IMR-90 (cell line): ENCODE measurements around the gene EEPD1. TPM values are rescaled to one million over a fixed set of nuclear protein-coding genes. Genes with fewer than 3 reads are reported as not detected.
A peak's percentile ranks its signal among the peaks of the same experiment; 100 is the strongest.

Experiments
- ATAC-seq: fragments of 200-7000 bp; cut with Tn5 transposase; 2 replicates; pipeline ENCODE4 v1.9.1; 2020; ENCODE audit warnings: low read depth, mild to moderate bottlenecking, moderate library complexity
- BruUV-seq: library from RNA; stranded (reverse); fragments of 400-500 nt; replicated peaks from 2 replicates; lab custom pipeline; 2021; lab: Mats Ljungman, UMichigan
- CTCF ChIA-PET: fragments of 300-600 bp; formaldehyde crosslinking; extraction: SDS; loops from one replicate; lab custom pipeline; 2021; ENCODE audit warnings: antibody characterized with exemption; lab: Yijun Ruan, JAX
- POLR2A ChIA-PET: fragments of 300-600 bp; sonication (Branson Sonifier 250); formaldehyde crosslinking; loops from one replicate; lab custom pipeline; 2022; ENCODE audit warnings: antibody characterized with exemption; ENCODE audit not compliant: unreplicated experiment; lab: Charles Lee
- DNase-seq: peaks from one replicate; pipeline ENCODE4 v3.0.0; 2013
- H2AFZ ChIP-seq: replicated peaks from 2 replicates; pipeline ENCODE3; 2013; ENCODE audit warnings: low read length, mild to moderate bottlenecking; ENCODE audit not compliant: poor library complexity
- H2AK5ac ChIP-seq: 2 replicates; pipeline ENCODE4 v1.6.1; 2013; ENCODE audit warnings: low read depth, low read length, inconsistent platforms
- H2AK9ac ChIP-seq: replicated peaks from 2 replicates; pipeline ENCODE3; 2013; ENCODE audit warnings: mild to moderate bottlenecking, low read depth, low read length, moderate library complexity; ENCODE audit not compliant: poor library complexity
- H2BK120ac ChIP-seq: 2 replicates; pipeline ENCODE4 v1.6.1; 2013; ENCODE audit warnings: low read depth, low read length, inconsistent platforms
- H2BK15ac ChIP-seq: 3 replicates; pipeline ENCODE4 v1.6.1; 2013; ENCODE audit warnings: low read depth, low read length, inconsistent platforms
- H2BK20ac ChIP-seq: 2 replicates; pipeline ENCODE4 v1.6.1; 2013; ENCODE audit warnings: low read depth, mild to moderate bottlenecking, inconsistent platforms, low read length, moderate library complexity
- H2BK5ac ChIP-seq: 2 replicates; pipeline ENCODE4 v1.6.1; 2013; ENCODE audit warnings: mild to moderate bottlenecking, low read depth, low read length, inconsistent platforms; ENCODE audit not compliant: poor library complexity, severe bottlenecking
- H3K14ac ChIP-seq: replicated peaks from 2 replicates; pipeline ENCODE4 v1.6.1; 2013; ENCODE audit warnings: low read depth, low read length, inconsistent platforms
- H3K18ac ChIP-seq: 2 replicates; pipeline ENCODE4 v1.6.1; 2013; ENCODE audit warnings: low read depth, low read length, control low read depth
- H3K23ac ChIP-seq: 2 replicates; pipeline ENCODE4 v1.6.1; 2013; ENCODE audit warnings: low read depth, low read length, inconsistent platforms
- H3K27ac ChIP-seq: 2 replicates; pipeline ENCODE4 v1.5.1; 2013; ENCODE audit warnings: mild to moderate bottlenecking, control low read depth, low read length; ENCODE audit not compliant: insufficient read depth
- H3K27me3 ChIP-seq: 2 replicates; pipeline ENCODE4 v1.6.1; 2013; ENCODE audit warnings: low read length; ENCODE audit not compliant: control insufficient read depth, insufficient read depth
- H3K36me3 ChIP-seq: 2 replicates; pipeline ENCODE4 v1.6.1; 2013; ENCODE audit warnings: low read length, mixed read lengths; ENCODE audit not compliant: control insufficient read depth, insufficient read depth
- H3K4ac ChIP-seq: 2 replicates; pipeline ENCODE4 v1.6.1; 2013; ENCODE audit warnings: low read depth, low read length, inconsistent platforms
- H3K4me1 ChIP-seq: 2 replicates; pipeline ENCODE4 v1.6.1; 2013; ENCODE audit warnings: low read length, mixed read lengths; ENCODE audit not compliant: control insufficient read depth, insufficient read depth
- H3K4me2 ChIP-seq: 2 replicates; pipeline ENCODE4 v1.6.1; 2013; ENCODE audit warnings: low read depth, mild to moderate bottlenecking, control low read depth, low read length, moderate library complexity
- H3K4me3 ChIP-seq: 2 replicates; pipeline ENCODE4 v1.5.1; 2013; ENCODE audit warnings: low read depth, mild to moderate bottlenecking, control low read depth, low read length, moderate library complexity; ENCODE audit not compliant: insufficient read depth
- H3K56ac ChIP-seq: 2 replicates; pipeline ENCODE4 v1.6.1; 2013; ENCODE audit warnings: low read length, inconsistent platforms; ENCODE audit not compliant: insufficient read depth; ENCODE audit errors: extremely low read depth
- H3K79me1 ChIP-seq, 2 experiments: 2 replicates each; pipeline ENCODE4 v1.6.1; 2013; ENCODE audit warnings: low read length in 2 of 2, inconsistent platforms in 1 of 2, low read depth in 1 of 2
- H3K9ac ChIP-seq: 2 replicates; pipeline ENCODE4 v1.6.1; 2013; ENCODE audit warnings: low read depth, low read length, control low read depth
- H3K9me1 ChIP-seq: 2 replicates; pipeline ENCODE4 v1.6.1; 2013; ENCODE audit warnings: low read length, inconsistent platforms; ENCODE audit not compliant: insufficient read depth
- H3K9me3 ChIP-seq: 2 replicates; pipeline ENCODE4 v1.6.1; 2013; ENCODE audit warnings: low read length; ENCODE audit not compliant: control insufficient read depth, insufficient read depth
- H4K20me1 ChIP-seq: 2 replicates; pipeline ENCODE4 v1.6.1; 2013; ENCODE audit warnings: low read length, inconsistent platforms; ENCODE audit not compliant: insufficient read depth
- H4K5ac ChIP-seq: 2 replicates; pipeline ENCODE4 v1.6.1; 2013; ENCODE audit warnings: mild to moderate bottlenecking, low read depth, low read length, control low read depth
- H4K8ac ChIP-seq, 2 experiments: 2 replicates each; pipeline ENCODE4 v1.6.1; 2013; ENCODE audit warnings: low read depth in 2 of 2, low read length in 2 of 2, control low read depth in 1 of 2, inconsistent platforms in 1 of 2
- H4K91ac ChIP-seq: 2 replicates; pipeline ENCODE4 v1.6.1; 2013; ENCODE audit warnings: low read depth, low read length, inconsistent platforms; ENCODE audit not compliant: insufficient read depth
- CTCF ChIP-seq: conservative IDR thresholded peaks from 2 replicates; pipeline ENCODE4 v1.5.1; 2012; ENCODE audit warnings: mild to moderate bottlenecking, low read depth, low read length, improper control_type of control experiment
- POLR2A ChIP-seq: IDR thresholded peaks from 2 replicates; pipeline ENCODE4 v1.6.1; 2012; ENCODE audit warnings: mild to moderate bottlenecking, low read depth, low read length
- WGBS, 2 experiments: methylation state at CpG; one replicate each; pipeline versions ENCODE4 v1.1.5 to v1.1.7; 2013; ENCODE audit warnings: missing lambda C conversion rate in 2 of 2; ENCODE audit not compliant: insufficient read length in 1 of 2; ENCODE audit errors: extremely low coverage in 2 of 2; 5-methylcytosine and 5-hydroxymethylcytosine counted together
- dilution Hi-C: fragments of 300-500 bp; cut with HindIII; formaldehyde crosslinking; loops from one replicate; pipeline ENCODE4 v1.14.3; 2018; ENCODE audit warnings: low sequenced_read_pairs; ENCODE audit not compliant: unreplicated experiment
- in situ Hi-C: fragments of 300-500 bp; cut with MboI; formaldehyde crosslinking; loops from 3 replicates; pipeline ENCODE4 v1.14.3; 2019; ENCODE audit warnings: low sequenced_read_pairs, inconsistent platforms, mixed read lengths
- intact Hi-C: fragments of 100-400 bp; cut with micrococcal nuclease; formaldehyde crosslinking; loops from 2 replicates; pipeline ENCODE4 v1.10.0; 2022
- polyA plus RNA-seq, 3 experiments: library from polyadenylated mRNA; depleted of rRNA; stranded (reverse); fragments of >200 nt; gene quantifications; 2 replicates each; pipeline ENCODE4 v1.2.3, GENCODE V29; 2012; ENCODE audit warnings: low replicate concordance in 1 of 3
- total RNA-seq: library from RNA; depleted of rRNA; stranded (reverse); fragments of >200 nt; gene quantifications from 2 replicates; pipeline ENCODE4 v1.2.3, GENCODE V29; 2012

The EEPD1 gene
- total and polyA plus RNA-seq, 2 of the 4 experiments (the other 2 are of a cell fraction) = 7.3 to 15.2 TPM

GRCh38 chr7:36264913-36265516, 112.0 kb downstream of the EEPD1 start:
- Histone ChIP-seq H3K79me1 (peaks cover 4 to 18% of the 10 kb centered on the region in 2 experiments; a peak in 3 of 4 replicates), H3K4me1 (peaks cover 23% of the 10 kb centered on the region), H2BK15ac (no peak overlapping the region), H3K14ac (peak overlapping the region; percentile 57; the same call in 1 of the 2 replicates), H3K36me3 (no peaks in the 10 kb centered on the region; the same call in 1 of the 2 replicates), H3K9ac (no peak overlapping the region), H2AK5ac (no peak overlapping the region), H3K27me3 (no peaks in the 10 kb centered on the region), H2AK9ac (no peak overlapping the region), H3K18ac (peak overlapping the region; percentile 81; the same call in 1 of the 2 replicates), H3K9me1 (peaks cover 13% of the 10 kb centered on the region), H3K56ac (no peak overlapping the region), H3K4me2 (no peak overlapping the region), H3K4me3 (no peak overlapping the region), H2BK120ac (no peak overlapping the region), H4K5ac (peak overlapping the region; percentile 34; the same call in 1 of the 2 replicates), H2BK20ac (0 out of 2 replicates have a peak overlapping the region, but pooled peaks have one; percentile 13), H4K8ac (peak overlapping the region in 1 of 2 experiments; percentile 16; a peak in 1 of 4 replicates), H3K23ac (peak overlapping the region; percentile 48; the same call in 1 of the 2 replicates), H4K91ac (peak overlapping the region; percentile 54; the same call in 1 of the 2 replicates), H2BK5ac (no peak overlapping the region), H3K27ac (peak overlapping the region; percentile 28; the same call in 1 of the 2 replicates), H3K4ac (0 out of 2 replicates have a peak overlapping the region, but pooled peaks have one; percentile 31), H4K20me1 (no peaks in the 10 kb centered on the region), H3K9me3 (no peaks in the 10 kb centered on the region), H2AFZ (no peak overlapping the region)
- in situ Hi-C loops = no loop called here
- dilution Hi-C loops = no loop called here
- TF ChIP-seq POLR2A (no peak), CTCF (no peak)
- ATAC-seq (peak; percentile 33), DNase-seq (no peak)
- BruUV-seq = no TSS peak
- ChIA-PET POLR2A (no interaction called here), CTCF (interaction anchor here (0.7 kb wide), 1 partner anchor 136 kb away, joined by 3 read pairs; no protein-coding TSS in a partner anchor)
- intact Hi-C loops = no loop called here
- WGBS, 2 experiments = no CpG with 5 or more reads among the region's 6 CpGs
